Germinal center (tissue), 1 donor: Measurements from ENCODE around the gene IKZF1.

ENCODE experiments used
- DNase-seq: peaks from one replicate; pipeline ENCODE4 v3.0.0; 2012; ENCODE audit warnings: mixed read lengths, low spot score

IKZF1 gene

DNA sequence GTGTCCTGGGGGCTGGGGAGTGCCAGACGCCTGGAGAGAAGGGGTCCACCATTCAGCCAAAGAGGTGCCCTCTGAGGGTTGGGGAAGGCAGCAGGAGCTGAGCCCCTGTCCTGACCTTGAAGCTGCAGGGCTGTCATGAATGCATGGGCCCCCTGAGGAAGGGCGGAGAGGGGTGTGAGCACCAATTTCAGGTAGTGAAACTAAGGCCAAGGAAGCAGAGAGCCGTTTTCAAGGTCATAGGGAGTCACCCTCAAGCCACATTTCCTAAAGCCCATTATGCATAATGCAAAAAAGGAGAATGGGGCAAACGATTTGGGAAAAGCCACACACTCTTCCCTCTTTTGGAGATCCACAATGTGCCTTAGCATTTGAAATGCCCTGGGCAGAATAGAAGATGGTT, 108.5 kb downstream of the IKZF1 start:
- DNase-seq, result peak; percentile 43

GRCh38 chr7:50413561-50413960, 109.0 kb downstream of the IKZF1 start:
- DNase-seq, result no peak

- DNase-seq, result no peak
Measured at GRCh38 chr7:50415844-50416364, 111.4 kb downstream of the IKZF1 start.

GRCh38 chr7:50416527-50417182, 112.1 kb downstream of the IKZF1 start:
- DNase-seq, result peak; percentile 61

- DNase-seq, result peak; percentile 70
Measured at GRCh38 chr7:50418086-50418515, 113.6 kb downstream of the IKZF1 start.

DNA sequence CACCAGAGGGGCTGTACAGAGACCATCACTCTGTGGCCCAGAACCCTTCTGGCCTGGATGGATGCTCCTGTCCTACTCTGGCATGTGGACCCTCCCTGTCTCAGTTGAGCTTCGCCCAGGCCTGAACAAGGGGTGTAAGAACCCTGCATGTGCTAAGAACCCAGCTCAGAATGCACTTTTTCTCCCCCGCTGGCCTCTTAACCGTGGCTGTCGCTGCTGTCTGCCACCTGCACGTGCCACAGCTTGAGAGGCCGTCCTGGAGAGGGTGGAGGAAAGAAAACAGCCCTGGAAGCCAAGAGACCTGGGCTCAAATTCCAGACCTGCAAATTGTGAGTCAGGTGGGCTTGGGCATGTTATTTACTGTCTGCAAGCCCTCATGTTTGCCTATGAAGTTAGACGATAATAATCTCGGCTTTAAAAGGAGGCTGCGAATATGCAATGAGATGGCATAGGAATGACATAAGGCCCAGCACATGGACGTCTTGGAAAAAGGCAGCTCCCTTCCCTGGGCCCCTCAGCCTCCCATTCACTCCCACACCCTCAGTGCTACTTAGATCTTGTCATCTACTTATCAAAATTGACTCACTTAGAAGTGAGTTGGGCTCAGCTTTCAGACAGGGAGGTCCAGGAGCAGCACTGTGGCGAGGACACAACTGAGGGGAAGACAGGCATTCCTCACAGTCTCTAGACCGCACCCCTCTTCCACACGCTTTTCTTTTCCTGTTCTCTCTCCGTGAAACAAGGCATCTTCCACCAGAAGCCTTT, 114.2 kb downstream of the IKZF1 start:
- DNase-seq, result no peak

DNA sequence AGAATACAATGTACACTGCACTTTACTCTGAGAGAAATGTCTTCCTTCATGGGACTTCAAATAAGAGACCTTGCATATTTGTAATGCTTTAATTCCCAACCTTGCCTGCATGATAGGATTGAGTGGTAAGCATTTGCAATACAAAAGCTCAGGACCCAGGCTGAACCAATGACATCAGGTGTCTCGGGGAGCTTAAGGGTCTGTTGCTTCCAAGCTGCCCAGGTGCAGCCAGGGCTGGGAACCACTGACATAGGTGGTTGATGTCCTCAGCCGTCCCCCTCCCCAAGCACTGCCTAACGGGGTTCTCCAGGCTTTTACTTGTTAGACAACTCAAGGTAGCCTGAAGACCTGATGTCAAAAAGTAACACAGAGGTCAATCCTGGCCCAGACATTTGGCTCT, 116.5 kb downstream of the IKZF1 start:
- DNase-seq, result no peak

DNA sequence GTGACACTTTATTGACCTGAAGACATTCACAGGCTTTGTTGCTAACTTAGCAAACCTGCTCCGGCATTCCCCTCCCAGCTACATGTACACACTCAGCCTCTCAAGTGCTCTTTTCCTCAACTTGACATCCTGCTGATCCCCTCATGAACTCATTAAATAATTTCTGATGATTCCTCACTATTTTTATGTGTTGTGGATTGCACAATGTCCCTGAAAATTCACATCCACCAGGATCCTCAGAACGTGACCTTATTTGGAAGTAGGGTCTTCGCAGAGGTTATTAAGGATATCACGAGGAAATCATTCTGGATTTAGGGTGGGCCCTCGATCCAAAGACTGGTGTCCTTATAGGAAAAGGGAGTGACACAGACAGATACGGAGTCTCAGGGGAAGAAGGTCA, 118.3 kb downstream of the IKZF1 start:
- DNase-seq, result no peak

DNA sequence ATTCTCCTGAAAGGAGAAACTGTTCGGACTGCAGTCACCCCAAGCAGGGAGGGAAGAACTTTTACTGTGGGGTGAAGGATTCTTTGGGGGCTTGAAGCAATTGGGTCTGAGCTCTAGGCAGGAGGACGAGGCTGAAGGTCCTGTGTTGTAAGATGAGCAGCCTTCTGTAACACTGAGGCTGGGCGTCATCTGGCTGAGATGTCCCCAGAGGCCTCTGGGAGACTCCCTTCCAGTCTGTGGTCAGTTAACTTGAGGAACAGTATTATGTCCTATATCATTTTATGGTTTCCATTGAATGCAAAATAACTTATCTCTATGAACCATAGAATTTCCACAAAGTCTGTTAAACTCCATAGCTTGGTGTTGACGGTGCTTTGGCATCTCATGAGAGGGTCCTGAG, 119.3 kb downstream of the IKZF1 start:
- DNase-seq, result no peak

GRCh38 chr7:50425318-50425717, 120.8 kb downstream of the IKZF1 start:
- DNase-seq, result no peak

- no peak for DNase-seq
Measured at GRCh38 chr7:50426280-50427045, 121.9 kb downstream of the IKZF1 start.

GRCh38 chr7:50427518-50427917, 123.0 kb downstream of the IKZF1 start:
- DNase-seq, result no peak

- no peak for DNase-seq
Measured at GRCh38 chr7:50428911-50429310, 124.4 kb downstream of the IKZF1 start.

DNA sequence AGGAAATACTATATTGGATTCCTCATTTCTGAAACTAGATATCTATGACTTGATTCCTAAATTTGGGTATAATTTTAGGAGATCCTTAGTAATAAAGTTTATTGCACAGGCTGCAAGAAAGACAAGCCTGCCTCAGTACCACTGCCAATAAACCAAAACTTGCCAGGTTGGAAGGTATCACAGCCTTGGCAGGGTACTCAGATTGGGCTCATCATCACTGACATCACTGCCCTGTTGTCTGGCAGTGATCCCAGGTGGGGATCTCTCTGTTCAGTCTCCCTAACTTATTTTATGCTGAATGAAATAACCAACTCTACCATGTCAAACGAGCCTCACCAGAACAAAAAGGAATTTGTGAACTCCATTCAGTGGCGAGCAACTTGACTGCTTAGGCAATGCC, 126.8 kb downstream of the IKZF1 start:
- no peak for DNase-seq

DNA sequence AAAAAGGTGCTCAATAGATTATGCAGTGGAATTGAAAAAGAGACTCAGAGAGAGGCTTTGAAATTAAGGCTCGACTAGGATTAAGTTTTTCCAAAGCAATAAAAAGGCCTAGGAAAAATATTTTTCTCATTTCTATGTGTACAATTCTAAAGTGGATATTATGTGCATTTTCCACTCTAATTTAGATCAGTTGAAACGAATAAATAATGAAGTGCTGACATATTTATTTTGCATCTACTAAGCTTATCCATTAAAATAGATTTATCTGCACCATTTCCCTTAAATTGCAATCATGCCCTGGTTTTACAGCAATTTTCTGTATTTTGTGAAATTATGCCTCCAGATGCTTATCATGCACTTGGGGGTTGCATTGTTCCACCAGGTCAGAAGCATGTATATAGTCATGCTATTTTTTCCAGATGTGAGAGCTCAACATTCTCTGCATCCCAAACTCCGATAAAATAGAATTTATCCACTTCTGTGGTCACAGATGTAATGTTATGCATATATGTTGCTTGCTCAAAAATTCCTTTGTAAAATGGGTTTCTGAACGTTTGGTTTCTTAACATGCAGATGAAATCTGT, 127.3 kb downstream of the IKZF1 start:
- DNase-seq, result no peak

DNA sequence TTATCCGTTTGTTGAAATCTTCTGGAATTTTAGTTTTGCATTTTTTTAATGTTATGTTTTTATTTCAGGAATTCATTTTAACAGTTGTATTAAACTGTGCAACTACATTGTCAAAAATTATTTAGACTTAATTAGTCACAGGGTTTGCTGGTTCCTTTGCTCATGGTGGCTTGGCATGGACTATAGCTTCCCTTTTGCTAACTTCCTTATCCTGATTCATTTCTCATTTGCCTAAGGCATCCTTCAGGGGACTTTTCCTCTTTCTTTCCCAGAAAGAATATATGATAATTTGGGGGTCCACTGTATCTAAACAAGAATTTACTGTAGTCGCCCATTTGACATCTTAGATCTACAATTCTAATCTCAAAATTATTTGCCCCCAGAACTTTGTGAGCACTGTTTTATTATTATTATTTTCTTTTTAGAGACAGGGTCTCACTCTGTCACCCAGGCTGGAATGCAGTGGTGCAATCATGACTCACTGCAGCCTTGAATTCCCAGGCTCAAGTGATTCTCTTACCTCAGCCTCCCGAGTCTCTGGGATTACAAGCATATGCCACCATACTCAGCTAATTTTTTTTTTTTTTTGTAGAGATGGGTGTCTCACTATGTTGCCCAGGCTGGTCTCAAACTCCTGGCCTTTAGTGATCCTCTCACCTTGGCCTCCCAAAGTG, 131.8 kb downstream of the IKZF1 start:
- DNase-seq, result no peak

GRCh38 chr7:50446542-50446960, 142.0 kb downstream of the IKZF1 start:
- no peak for DNase-seq

DNA sequence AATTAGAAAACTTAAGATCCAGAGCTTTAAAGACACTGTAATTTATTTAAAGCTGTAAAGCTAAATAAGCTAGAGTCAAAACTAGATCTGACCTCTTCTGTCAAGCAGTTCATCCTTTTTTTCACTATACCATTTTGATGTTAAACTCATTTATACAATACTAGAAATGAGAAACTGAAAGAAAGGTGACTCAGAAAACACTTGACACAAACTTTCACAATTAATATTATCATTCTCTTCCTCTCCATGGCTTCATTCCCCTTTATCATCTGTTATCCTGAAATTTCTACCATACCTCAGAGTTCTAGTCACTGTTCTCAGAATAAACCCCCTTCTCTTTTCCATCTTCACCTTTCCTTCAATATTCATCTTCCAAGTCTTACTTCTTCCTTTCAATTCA, 144.3 kb downstream of the IKZF1 start:
- no peak for DNase-seq

GRCh38 chr7:50449501-50449880, 145.0 kb downstream of the IKZF1 start:
- no peak for DNase-seq

DNA sequence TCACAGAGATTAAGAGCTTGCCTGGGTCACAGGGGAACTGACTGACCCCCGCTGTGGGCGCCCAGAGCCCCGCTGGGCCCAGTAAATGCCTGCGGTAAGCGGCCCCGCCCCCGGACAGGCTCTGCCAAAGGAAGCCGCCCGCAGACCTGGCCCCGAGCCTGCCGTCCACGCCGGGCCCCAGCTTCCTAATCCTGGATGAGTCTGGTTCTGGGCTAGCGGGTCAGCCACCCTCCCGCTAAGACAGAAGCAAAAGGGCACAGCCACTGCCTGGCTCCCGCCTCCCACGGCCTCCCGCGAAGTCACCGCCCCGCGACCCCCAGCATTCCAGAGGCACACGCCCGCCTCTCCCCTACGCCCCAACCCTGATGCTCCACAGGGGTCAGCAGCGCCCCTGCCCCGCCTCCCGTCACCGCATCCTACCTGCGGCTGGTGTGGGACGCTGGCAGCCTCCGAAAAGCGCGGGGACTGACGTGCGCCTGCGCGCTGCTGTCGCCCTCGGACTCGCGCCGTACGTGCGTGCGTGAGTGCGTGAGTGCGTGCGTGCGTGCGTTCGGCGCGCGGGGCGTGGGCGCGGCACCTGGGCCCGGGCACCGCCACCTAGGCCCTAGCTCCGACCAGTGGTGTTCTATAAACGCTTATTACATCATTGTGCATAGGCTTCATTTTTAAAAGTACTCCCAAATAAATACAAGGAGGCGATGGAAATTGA, 145.5 kb downstream of the IKZF1 start, which contains the start of gene FIGNL1:
Gene FIGNL1, minus strand, starts transcription at position 470 of the 709 bp plus-strand sequence. CDS start 3,063 bp downstream, outside the sequence.
- DNase-seq, result peak; percentile 83

DNA sequence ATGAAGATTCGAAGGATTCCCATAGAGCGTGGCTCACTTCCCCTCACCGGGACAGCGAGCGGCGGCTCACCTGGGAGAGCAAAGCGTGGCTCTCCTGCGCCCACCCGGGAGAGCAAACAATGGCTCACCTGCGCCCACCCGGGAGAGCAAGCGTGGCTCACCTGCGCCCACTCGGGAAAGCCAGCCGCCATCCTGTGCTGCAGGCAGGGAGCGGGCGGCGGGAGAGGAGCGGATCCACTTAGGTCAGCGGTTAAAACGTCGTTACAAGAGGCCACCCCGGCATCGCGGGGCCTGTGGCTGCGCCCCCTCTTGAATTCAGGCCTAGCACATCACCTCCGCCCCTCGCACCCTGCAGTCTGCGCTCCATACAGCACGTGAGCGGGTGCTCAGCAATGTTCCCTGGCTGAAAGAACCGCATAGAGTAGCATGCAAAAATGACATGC, 146.1 kb downstream of the IKZF1 start:
- DNase-seq, result peak; percentile 34
